SW 1271 (cell line): ENCODE results near the gene TRAP1.
"Not testable (repeated sequence)": the region's sequence is repeated elsewhere in the genome, so short reads cannot be mapped to it uniquely, and the experiment has no call there.

Experiments used
- DNase-seq, 2 experiments: peaks; one replicate each; lab custom pipeline; 2025; lab: John Stamatoyannopoulos, UW

Gene TRAP1

DNA sequence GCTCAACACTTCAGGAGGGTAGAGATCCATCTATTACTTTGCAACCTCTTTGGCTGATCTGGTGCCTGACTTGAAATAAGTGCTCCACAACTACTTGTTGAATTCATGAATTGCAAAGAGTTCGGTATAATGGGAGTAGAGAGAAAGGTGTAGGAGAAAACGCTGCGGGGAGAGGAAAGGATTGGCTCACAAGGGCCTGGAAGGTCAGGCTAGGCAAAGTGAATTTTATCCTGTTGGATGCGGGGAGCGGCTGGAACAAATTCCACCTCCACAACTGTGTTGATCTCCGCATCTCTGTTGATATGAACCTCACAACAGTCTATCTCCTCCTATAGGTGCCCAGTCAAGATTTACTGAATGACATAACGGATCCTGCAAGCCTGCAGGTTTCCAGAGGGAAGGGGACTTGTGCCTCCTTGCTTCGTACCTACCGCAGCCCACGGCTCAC is 106.6 kb downstream of the TRAP1 start:
- no peak for DNase-seq

DNA sequence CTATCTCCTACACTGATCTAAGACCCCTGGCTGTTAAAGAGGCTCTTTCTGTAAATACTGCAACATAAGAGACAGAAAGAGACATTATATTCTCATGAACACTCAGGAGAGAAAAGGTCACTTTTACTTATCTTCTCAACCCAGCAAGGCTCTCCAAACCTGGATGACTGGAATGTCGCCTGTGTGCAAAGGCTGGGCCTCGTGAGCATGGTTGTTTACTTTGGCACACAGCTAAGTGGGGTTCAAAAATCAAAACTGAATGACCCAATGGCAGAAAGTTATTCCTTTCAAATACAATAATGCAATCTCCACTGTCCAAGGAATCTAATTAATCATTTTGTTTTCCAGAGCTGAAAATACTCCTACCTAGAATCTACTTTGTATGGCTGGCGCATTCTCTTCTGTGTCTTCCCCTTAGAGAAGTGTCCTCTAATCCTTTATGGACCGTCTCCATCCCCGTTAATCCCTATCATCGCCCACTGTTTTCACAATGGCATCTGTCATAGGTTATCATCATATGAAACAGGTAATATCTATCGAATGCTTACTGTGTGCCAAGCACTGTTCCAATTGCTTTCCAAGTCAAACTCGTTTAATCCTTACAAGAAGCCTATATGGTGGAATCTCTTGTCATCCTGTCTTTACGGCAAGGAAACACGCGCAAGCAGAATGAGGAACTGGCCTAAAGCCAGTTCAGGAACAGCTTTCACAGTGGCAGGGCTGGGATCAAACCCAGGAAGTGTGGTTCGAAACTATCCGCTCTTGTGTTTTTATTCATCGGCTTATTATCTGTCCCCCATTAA is 107.2 kb downstream of the TRAP1 start:
- DNase-seq: no peak

DNA sequence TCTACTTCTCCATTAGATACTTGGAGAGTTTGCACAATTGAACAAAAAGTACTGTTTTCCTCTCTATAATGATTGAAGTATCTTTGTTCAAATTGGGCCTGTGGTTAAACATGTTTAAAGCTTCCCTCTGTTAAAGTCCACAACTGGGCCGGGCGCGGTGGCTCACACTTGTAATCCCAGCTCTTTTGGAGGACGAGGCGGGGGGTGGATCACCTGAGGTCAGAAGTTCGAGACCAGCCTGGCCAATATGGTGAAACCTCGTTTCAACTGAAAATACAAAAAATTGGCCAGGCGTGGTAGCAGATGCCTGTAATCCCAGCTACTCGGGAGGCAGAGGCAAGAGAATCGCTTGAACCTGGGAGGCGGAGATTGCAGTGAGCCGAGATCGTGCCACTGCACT is 108.3 kb downstream of the TRAP1 start:
- not testable (repeated sequence) for DNase-seq

DNA sequence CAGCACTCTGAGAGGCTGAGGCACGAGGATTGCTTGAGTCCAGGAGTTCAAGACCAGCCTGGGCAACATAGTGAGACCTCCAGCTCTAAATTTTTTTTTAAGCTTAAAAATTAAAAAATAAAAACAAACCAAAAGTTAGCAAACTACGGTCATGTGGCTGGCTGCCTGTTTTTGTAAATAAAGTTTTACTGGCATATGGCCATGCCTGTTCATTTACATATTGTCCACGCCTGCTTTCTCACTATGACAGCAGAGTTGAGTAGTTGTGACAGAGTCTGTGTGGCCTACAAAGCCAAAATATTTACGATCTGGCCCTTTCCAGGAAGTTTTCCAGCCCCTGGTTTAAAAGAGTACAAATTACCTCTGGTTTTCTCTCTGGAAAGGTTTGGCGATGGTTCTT is 109.3 kb downstream of the TRAP1 start:
- no peak for DNase-seq
